RWPE1 (cell line): ENCODE measurements around the gene ANKRD60.

Experiments used
- CTCF ChIA-PET: fragments of 350-600 bp; sonication (Branson Sonifier 250); formaldehyde crosslinking; extraction: SDS; loops from one replicate; lab custom pipeline; 2021; lab: Yijun Ruan, JAX
- POLR2A ChIA-PET: fragments of 400-600 bp; formaldehyde crosslinking; extraction: SDS; loops from one replicate; lab custom pipeline; 2020; ENCODE audit warnings: antibody characterized with exemption; ENCODE audit not compliant: low non-redundant PET; lab: Yijun Ruan, JAX
- DNase-seq: peaks from one replicate; pipeline ENCODE4 v3.0.0; 2012; ENCODE audit warnings: low spot score
- H3K27ac ChIP-seq: fragments of 450-650 bp; 2 replicates; pipeline ENCODE4 v1.5.1; 2017
- CTCF ChIP-seq: fragments of 450-650 bp; conservative IDR thresholded peaks from 2 replicates; pipeline ENCODE4 v1.5.1; 2017; ENCODE audit warnings: low read depth, mild to moderate bottlenecking

Gene ANKRD60

GRCh38 chr20:58268936-58269619 lies 40.6 kb upstream of the ANKRD60 start:
- H3K27ac ChIP-seq = 0 out of 2 replicates have a peak overlapping the region, but pooled peaks have one; percentile 1
- CTCF ChIA-PET = interaction anchor here (0.5 to 0.6 kb wide), 2 partner anchors 8 to 861 kb away, joined by 3 read pairs; no protein-coding TSS in a partner anchor
- no peak for TF ChIP-seq CTCF
- POLR2A ChIA-PET = no interaction called here
- no peak for DNase-seq

GRCh38 chr20:58268421-58268821 lies 40.0 kb upstream of the ANKRD60 start:
- H3K27ac ChIP-seq = no peak overlapping the region
- no peak for TF ChIP-seq CTCF
- no peak for DNase-seq
- CTCF ChIA-PET = interaction anchor here (0.5 kb wide), 1 partner anchor 8 kb away, joined by 3 read pairs; no protein-coding TSS in a partner anchor
- POLR2A ChIA-PET = no interaction called here

GRCh38 chr20:58267389-58268215 lies 39.1 kb upstream of the ANKRD60 start:
- no peak for TF ChIP-seq CTCF
- POLR2A ChIA-PET = no interaction called here
- no peak overlapping the region for H3K27ac ChIP-seq
- CTCF ChIA-PET = interaction anchor here (0.6 to 1.2 kb wide), 3 partner anchors 105 to 1146 kb away, joined by 3 to 7 read pairs (median 4); no protein-coding TSS in a partner anchor
- DNase-seq = no peak

- ChIA-PET POLR2A (no interaction called here), CTCF (interaction anchor here (0.6 kb wide), 1 partner anchor 28 kb away, joined by 4 read pairs; no protein-coding TSS in a partner anchor)
- no peak overlapping the region for H3K27ac ChIP-seq
- TF ChIP-seq CTCF = no peak
- peak; percentile 58 for DNase-seq
These were observed 35.8 kb upstream of the ANKRD60 start for GRCh38 chr20:58264271-58264670.

- CTCF ChIA-PET = no interaction called here
These were observed 33.2 kb upstream of the ANKRD60 start for GRCh38 chr20:58261660-58262059.

More at GRCh38 chr20:58261660-58262059, 33.2 kb upstream of the ANKRD60 start:
- no peak for DNase-seq
- H3K27ac ChIP-seq = no peak overlapping the region
- TF ChIP-seq CTCF = no peak
- POLR2A ChIA-PET = no interaction called here
